HG03103 (cell line): ENCODE measurements around the gene PHF10.
"Not testable (repeated sequence)": the region's sequence is repeated elsewhere in the genome, so short reads cannot be mapped to it uniquely, and the experiment has no call there.

Experiments
- ATAC-seq: cut with Tn5 transposase; IDR thresholded peaks from one replicate; pipeline ENCODE4 v1.9.1; 2021; ENCODE audit warnings: low read depth; ENCODE audit not compliant: unreplicated experiment

PHF10 gene

GRCh38 chr6:169723200-169723909, 945 bp downstream of the PHF10 start:
- peak; percentile 27 for ATAC-seq

- ATAC-seq = no peak
Observed at GRCh38 chr6:169722362-169723199, 1.7 kb downstream of the PHF10 start.

GRCh38 chr6:169720207-169720855, 4.0 kb downstream of the PHF10 start:
- ATAC-seq = no peak

GRCh38 chr6:169719117-169719516, 5.2 kb downstream of the PHF10 start:
- no peak for ATAC-seq

- ATAC-seq = no peak
Observed at GRCh38 chr6:169714595-169714994, 9.7 kb downstream of the PHF10 start.

GRCh38 chr6:169714178-169714577, 10.1 kb downstream of the PHF10 start:
- no peak for ATAC-seq

- ATAC-seq = no peak
Observed at GRCh38 chr6:169710009-169710408, 14.3 kb downstream of the PHF10 start.

GRCh38 chr6:169709293-169709692, 15.0 kb downstream of the PHF10 start:
- no peak for ATAC-seq

GRCh38 chr6:169707772-169708171, 16.5 kb downstream of the PHF10 start:
- no peak for ATAC-seq

- peak; percentile 10 for ATAC-seq
Observed at GRCh38 chr6:169702840-169703246, 21.5 kb downstream of the PHF10 start.

- ATAC-seq = peak; percentile 88
Observed at GRCh38 chr6:169701954-169702839, 22.1 kb downstream of the PHF10 start, which contains the start of the genes C6orf120 and WDR27. TSS of gene C6orf120 (plus strand) at chr6:169702126. CDS start at chr6:169702460, 334 bp downstream. TSS of gene WDR27 (minus strand) at chr6:169702029. CDS start at chr6:169689005, 13,024 bp downstream.

GRCh38 chr6:169701311-169701953, 22.9 kb downstream of the PHF10 start:
- ATAC-seq = peak; percentile 5

GRCh38 chr6:169700296-169700695, 24.0 kb downstream of the PHF10 start:
- no peak for ATAC-seq

GRCh38 chr6:169697115-169697514, 27.2 kb downstream of the PHF10 start:
- not testable (repeated sequence) for ATAC-seq

- no peak for ATAC-seq
Observed at GRCh38 chr6:169695131-169695530, 29.2 kb downstream of the PHF10 start.

- no peak for ATAC-seq
Observed at GRCh38 chr6:169692516-169692915, 31.8 kb downstream of the PHF10 start.

GRCh38 chr6:169691260-169691659, 33.0 kb downstream of the PHF10 start:
- ATAC-seq = no peak

GRCh38 chr6:169689287-169689686, 35.0 kb downstream of the PHF10 start:
- no peak for ATAC-seq

GRCh38 chr6:169685860-169686259, 38.4 kb downstream of the PHF10 start:
- ATAC-seq = no peak

- no peak for ATAC-seq
Observed at GRCh38 chr6:169684056-169684455, 40.2 kb downstream of the PHF10 start.
